Activated CD8-positive, alpha-beta memory T cell treated with anti-CD3 and anti-CD28 coated beads, Interleukin-2, amount 50 U/mL, for 1 hour (primary cell): Measurements from ENCODE around the gene OR8B3.

ENCODE experiments used
- DNase-seq: peaks from one replicate; pipeline ENCODE4 v3.0.0-alpha.2; 2020; ENCODE audit errors: extremely low read depth

OR8B3 gene

DNA sequence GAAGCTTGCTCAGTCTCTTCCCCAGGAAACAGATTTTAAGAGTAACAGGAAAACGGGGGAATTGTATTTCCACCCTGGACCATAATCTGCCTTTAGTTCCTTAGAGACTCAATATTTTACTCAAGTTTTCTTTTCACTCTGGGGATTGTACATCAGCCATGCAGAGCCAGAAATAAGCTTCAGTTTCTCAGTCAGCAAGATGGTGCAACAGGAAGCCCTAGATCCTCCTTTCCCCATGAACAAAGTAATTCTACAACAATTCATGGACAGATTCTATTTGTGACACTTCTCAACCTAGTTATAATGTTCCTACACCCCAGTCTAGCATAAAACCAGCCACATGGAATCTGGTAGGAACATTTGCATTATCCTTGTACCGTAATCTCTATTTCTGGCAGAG is 39.3 kb downstream of the OR8B3 start:
- no peak for DNase-seq

GRCh38 chr11:124346311-124346955 is 52.4 kb downstream of the OR8B3 start:
- DNase-seq = no peak
